GM18517 (cell line): ENCODE results near the gene DENND4A.

Source experiments
- ATAC-seq: cut with Tn5 transposase; IDR thresholded peaks from one replicate; pipeline ENCODE4 v1.9.1; 2021; ENCODE audit warnings: mild to moderate bottlenecking, moderate library complexity; ENCODE audit not compliant: unreplicated experiment

The DENND4A gene

GRCh38 chr15:65792138-65792987 lies at the start of gene DENND4A:
DENND4A (minus strand) TSS chr15:65792293; CDS start chr15:65756450, 35,843 bp downstream.
- ATAC-seq: peak; percentile 71

DNA sequence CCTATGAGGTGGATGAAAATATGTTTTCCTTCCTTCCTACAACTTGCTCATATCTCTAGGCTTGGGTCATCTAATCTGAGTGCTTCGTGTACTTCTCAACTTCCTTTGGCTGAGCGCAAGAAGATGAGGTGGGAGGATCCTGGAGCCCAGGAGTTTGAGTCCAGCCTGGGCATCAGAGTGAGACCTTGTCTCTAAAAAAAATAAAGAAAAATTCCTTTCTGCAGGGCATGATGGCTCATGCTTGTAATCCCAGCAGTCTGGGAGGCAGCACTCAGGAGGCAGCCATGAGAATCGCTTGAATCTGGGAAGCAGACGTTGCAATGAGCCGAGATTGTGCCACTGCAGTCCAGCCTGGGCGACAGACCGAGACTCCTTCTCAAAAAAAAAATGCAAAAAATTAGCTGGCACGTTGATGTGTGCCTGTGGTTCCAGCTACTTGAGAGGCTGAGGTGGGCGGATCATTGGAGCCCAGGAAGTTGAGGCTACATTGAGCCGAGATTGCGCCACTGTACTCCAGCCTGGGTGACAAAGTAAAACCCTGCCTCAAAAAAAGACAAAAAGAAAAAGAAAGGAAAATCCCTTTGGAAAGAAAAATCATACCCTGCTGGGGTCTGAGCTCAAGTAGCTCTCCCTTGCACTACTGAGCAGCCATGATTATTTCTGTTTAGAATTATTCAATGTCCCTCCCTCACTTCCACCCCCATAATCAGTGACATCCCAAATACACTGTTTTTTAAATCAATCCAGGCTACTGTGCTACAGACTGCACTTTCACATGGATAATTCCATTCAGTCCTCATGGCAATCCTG lies 49.2 kb upstream of the DENND4A start:
- no peak for ATAC-seq

GRCh38 chr15:65839985-65840384 lies 47.9 kb upstream of the DENND4A start:
- ATAC-seq: no peak

DNA sequence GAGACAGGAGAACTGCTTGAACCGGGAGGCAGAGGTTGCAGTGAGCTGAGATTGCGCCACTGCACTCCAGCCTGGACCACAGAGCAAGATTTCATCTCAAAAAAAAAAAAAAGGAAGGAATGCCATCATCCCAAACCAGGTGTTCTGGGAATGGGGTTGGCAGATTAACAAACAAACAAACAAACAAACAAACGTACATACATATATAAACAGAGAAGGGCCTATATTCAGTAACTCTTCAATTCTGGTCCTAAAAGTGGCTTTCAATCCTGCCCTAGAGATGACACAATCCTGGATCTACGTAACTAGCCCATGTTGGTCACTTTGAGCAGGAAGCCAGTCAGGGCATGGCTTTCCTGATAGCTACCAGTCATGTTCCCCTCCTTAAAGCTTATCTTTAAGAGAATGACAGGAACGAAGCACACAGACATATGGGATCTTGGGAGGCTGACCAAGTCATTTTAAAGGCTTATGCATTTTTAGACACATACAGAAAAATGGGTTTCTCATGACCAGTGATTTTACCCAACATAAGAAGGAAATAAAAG lies 47.3 kb upstream of the DENND4A start:
- no peak for ATAC-seq

DNA sequence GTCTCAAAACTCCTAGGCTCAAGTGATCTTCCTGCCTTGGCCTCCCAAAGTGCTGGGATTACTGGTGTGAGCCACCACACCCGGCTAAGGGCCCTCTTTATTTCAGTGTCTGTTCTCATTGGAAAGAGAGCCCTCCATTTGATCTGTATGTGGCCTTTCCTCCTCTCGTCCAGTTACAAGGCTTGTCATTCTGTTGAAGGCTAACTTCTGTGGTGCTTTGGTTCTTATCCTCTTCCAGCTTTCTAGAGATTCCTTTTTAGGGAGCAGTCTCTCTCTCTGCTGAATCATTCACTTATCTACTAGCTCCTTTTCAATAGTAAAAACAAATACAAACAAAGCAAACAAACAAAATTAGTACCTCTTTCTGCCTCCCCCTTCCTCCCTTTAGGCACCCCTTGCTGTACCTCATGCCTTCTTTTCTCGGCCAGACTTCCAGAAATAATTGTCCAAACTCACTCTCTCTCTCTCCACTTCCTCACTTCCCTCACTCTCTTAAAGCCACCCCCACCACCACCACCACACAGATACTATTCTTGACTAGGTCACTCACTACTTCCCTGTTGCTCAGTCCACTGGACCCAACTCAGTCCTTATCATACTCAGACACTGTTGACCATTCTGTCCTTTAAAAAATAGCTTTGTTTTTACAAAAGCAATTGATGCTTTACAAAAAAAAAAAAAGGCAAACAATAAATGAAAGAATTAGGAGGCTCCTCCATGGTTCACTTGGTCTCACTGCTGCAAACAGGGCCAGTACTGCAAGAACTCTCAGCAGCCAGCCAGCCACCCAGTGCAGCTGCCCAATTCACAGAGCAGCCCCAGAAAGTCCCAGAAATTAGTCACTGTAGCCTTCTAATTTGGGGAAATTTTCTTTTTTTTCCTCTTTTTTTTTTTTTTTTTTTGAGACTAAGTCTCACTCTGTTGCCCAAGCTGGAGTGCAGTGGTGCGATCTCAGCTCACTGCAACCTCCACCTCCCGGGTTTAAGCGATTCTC lies 45.5 kb upstream of the DENND4A start:
- ATAC-seq: no peak

DNA sequence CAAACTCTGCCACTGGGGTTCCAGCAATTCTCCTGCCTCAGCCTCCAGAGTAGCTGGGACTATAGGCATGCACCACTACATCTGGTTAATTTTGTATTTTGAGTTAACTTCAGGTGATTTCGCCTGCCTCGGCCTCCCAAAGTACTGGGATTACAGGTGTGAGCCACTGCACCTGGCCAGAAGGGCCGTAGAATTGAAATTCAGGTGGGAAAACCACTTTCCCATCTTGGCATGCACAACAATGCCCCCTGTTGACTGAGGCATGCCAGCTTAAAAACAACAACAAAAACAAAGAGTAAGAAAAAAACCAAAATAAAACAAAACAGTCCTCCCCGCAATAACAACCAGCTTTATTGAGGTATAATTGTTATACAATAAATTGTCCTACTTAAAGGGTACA lies 44.6 kb upstream of the DENND4A start:
- no peak for ATAC-seq

GRCh38 chr15:65835447-65835846 lies 43.4 kb upstream of the DENND4A start:
- ATAC-seq: no peak

- no peak for ATAC-seq
These were observed 42.6 kb upstream of the DENND4A start for GRCh38 chr15:65834603-65835282.

DNA sequence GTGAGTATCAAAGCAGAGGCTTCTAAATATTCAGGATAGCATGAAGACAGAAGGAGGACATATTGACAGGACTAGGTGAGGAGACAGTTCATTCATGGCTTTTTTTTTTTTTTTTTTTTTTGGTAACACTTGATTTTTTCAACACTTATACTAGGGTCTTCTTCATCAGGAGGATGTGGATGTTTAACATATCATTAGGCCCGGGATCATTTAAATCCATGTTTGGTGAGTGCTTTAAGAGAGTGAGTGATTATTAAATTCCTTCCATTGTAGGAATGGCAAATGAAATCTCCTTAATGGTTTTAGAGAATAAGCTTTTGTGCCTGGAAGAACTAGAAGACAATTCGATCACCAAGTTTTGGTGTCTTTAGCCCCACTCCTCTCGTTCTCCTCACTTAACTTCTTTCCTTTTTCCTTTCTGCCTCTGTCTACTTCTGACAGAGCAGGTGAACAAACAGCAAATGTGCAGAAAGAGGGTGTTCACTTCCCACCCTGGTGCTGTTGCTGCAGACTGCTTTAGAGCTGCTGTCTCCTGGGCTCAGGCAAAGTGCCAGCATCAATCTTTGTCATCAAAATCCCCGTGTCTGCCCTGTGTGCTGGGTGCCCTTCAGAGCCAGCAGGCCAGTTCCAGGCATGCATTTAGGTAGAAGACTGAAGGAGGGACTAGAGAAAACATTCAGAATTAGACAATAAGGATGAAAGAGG lies 41.6 kb upstream of the DENND4A start:
- no peak for ATAC-seq

- ATAC-seq: peak; percentile 44
These were observed 40.7 kb upstream of the DENND4A start for GRCh38 chr15:65832549-65833364.

GRCh38 chr15:65829130-65829764 lies 37.2 kb upstream of the DENND4A start:
- ATAC-seq: no peak

DNA sequence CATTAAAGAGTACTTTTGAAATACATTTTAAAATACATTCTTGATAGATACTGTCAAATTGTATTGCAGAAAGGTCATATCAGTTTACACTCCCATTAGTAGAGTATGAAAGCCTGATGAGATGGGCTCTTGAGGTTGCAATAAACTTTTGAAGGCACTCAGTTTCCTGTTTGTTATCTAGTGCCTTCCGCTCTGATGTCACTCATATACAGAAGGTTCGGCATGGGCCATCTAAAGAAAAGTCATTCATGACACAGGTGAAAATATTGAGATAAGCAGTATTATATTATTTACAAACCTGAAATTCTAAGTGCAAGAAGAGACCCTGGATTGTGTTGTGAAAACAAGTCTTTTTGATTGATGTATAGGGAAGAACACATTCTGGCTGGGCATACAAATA lies 36.5 kb upstream of the DENND4A start:
- ATAC-seq: no peak

DNA sequence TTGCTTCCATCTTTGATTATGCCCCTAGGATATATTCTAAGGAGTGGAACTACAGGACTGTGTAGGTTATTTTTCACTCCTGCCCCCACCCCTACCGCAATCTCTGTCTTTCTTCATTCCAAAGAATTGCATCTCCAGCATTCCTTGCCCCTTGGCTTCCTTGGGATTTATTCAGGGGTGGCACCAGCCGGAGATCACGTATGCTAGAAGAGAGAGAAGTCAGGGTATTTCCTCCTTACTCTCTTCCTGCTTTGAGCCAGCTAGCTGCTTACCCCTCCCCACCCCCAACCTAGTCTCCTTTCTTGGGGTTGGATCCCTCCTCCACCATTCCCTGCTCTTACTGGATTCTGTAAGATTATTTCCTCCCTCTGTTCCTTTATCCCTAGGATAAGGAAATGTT lies 35.0 kb upstream of the DENND4A start:
- no peak for ATAC-seq

DNA sequence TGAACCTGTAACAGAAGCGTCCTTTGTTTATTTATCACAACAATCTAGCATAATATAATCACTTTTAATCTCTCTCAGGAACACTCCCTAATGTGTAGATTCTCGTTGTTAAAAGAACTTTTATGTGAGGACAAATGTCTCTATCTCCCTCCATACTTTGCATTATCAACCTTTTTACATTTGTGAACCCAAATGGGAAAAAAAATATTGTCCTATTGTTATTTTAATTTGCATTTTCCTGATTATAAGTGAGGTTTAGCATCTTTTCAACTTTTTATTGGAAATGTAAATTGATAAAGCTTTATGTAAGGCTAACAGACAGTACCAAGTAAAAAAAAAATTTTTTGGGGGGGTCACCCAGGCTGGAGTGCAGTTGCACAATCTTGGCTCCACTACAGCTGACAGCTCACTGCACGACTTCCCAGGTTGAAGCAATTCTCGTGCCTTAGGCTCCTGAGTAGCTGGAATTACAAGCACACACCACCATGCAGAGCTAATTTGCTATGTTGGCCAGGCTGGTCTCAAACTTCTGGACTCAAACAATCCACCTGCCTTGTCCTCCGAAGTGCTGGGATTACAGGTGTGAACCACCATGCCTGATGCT lies 33.0 kb upstream of the DENND4A start:
- ATAC-seq: no peak

GRCh38 chr15:65824031-65824743 lies 32.1 kb upstream of the DENND4A start:
- no peak for ATAC-seq

GRCh38 chr15:65822316-65822715 lies 30.2 kb upstream of the DENND4A start:
- ATAC-seq: no peak

DNA sequence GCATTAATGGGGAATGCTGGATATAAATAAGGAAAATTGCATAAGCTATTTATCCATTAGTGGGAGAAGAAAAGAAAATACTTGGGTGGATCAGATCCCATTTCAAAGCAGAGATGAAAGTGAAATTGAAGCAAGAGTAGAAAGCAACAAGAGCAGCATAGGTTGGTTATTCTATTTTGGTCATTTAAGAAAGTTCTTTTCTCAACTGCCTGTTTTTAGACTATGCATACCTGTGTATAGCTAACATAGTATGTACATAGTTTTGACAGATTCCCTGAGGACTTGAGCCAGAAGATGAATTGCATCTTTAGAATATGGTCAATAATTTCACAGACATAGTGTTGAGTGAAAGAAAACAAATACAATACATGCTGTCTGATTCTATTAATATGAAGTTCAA lies 29.0 kb upstream of the DENND4A start:
- ATAC-seq: no peak
